G401.6 (cell line): ENCODE data around the gene ZNF211.
A peak's percentile ranks its signal among the peaks of the same experiment; 100 is the strongest.

Source experiments
- FAIRE-seq: peaks from 2 replicates; lab custom pipeline; 2012; peaks lifted over from hg19 to GRCh38; lab: Jason Lieb, UNC

ZNF211 gene

GRCh38 chr19:57632987-57633831 is at the start of gene ZNF211:
Gene ZNF211, plus strand, starts transcription at chr19:57633168. Its CDS starts 179 bp downstream, at chr19:57633347.
- FAIRE-seq = peak; percentile 93

GRCh38 chr19:57583521-57584416 is 49.2 kb upstream of the ZNF211 start, which contains the start of gene ZIK1:
Gene ZIK1, plus strand, starts transcription at chr19:57584145. Its CDS starts 212 bp downstream, at chr19:57584357.
- FAIRE-seq = no peak

- FAIRE-seq = no peak
Measured at GRCh38 chr19:57587529-57587928, 45.4 kb upstream of the ZNF211 start.

GRCh38 chr19:57599377-57599760 is 33.6 kb upstream of the ZNF211 start:
- no peak for FAIRE-seq

- peak; percentile 93 for FAIRE-seq
Measured at GRCh38 chr19:57599761-57600383, 33.1 kb upstream of the ZNF211 start, which contains the start of gene ZNF530. Gene ZNF530, plus strand, starts transcription at chr19:57599885. Its CDS starts 4,461 bp downstream, at chr19:57604346.

GRCh38 chr19:57606931-57607330 is 26.0 kb upstream of the ZNF211 start:
- FAIRE-seq = no peak

- FAIRE-seq = no peak
Measured at GRCh38 chr19:57611113-57611512, 21.9 kb upstream of the ZNF211 start.

- FAIRE-seq = peak; percentile 72
Measured at GRCh38 chr19:57613941-57614743, 18.8 kb upstream of the ZNF211 start, which contains the start of gene ZNF134. Gene ZNF134, plus strand, starts transcription at chr19:57614242. Its CDS starts 5,227 bp downstream, at chr19:57619469.

GRCh38 chr19:57615346-57615745 is 17.6 kb upstream of the ZNF211 start:
- no peak for FAIRE-seq

- FAIRE-seq = no peak
Measured at GRCh38 chr19:57620673-57621348, 12.2 kb upstream of the ZNF211 start.

GRCh38 chr19:57623091-57623490 is 9.9 kb upstream of the ZNF211 start:
- no peak for FAIRE-seq

GRCh38 chr19:57633832-57634131 is 814 bp downstream of the ZNF211 start:
- FAIRE-seq = no peak

GRCh38 chr19:57637379-57637778 is 4.4 kb downstream of the ZNF211 start:
- no peak for FAIRE-seq

GRCh38 chr19:57641715-57642234 is 8.8 kb downstream of the ZNF211 start:
- no peak for FAIRE-seq

- no peak for FAIRE-seq
Measured at GRCh38 chr19:57642396-57643046, 9.6 kb downstream of the ZNF211 start.

GRCh38 chr19:57643734-57644133 is 10.8 kb downstream of the ZNF211 start:
- FAIRE-seq = no peak

GRCh38 chr19:57648331-57649003 is 15.5 kb downstream of the ZNF211 start:
- no peak for FAIRE-seq

- FAIRE-seq = no peak
Measured at GRCh38 chr19:57651654-57651996, 18.7 kb downstream of the ZNF211 start.

GRCh38 chr19:57653689-57654088 is 20.7 kb downstream of the ZNF211 start:
- no peak for FAIRE-seq

- FAIRE-seq = no peak
Measured at GRCh38 chr19:57655443-57655842, 22.5 kb downstream of the ZNF211 start.
